ENCODE results near the gene PCDH17.

Gene PCDH17

DNA sequence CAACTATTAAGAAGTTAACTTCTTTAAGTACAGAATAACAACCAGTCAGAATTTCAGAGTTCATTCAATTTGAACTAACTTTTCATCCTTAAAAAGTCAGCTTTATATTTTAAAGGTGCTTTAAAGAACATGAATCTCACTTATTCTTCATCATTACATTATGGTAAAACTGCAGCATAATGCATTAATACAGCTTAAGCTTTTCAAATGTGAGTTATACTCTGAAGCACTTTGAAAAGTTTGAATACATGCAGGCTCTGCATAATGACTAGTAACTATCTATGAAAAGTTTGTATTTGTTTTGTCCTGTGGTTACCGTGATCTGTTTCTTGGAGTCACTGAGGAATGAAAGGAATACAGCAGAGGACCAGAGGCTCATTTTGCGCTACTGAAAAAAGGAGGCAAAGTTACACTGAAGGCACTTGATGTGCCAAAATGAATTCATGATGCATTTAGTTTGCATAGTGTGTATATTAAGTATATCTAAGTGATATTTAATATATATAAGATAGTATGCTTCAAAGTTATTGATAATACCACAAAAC, 4.1 kb downstream of the PCDH17 start:
- DNase-seq: no peak

DNA sequence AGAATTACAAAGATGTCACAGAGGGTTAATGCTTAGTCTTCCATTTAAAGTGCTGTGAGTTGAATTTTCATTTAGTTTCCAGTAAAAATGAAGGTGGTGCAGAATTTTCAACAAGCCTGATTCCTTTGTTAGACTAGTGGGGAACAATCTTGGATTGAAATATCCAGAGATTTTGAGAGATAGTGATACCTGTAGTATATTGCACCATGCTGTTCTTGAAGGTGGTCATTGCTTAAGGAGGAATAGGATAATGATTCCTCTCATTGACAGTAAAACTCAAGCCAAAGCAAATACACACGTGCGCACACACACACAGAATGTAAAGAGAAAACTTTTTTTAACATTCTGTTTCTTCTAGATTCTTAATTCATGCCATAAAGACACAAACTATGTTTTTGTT, 5.3 kb downstream of the PCDH17 start:
- DNase-seq: no peak

DNA sequence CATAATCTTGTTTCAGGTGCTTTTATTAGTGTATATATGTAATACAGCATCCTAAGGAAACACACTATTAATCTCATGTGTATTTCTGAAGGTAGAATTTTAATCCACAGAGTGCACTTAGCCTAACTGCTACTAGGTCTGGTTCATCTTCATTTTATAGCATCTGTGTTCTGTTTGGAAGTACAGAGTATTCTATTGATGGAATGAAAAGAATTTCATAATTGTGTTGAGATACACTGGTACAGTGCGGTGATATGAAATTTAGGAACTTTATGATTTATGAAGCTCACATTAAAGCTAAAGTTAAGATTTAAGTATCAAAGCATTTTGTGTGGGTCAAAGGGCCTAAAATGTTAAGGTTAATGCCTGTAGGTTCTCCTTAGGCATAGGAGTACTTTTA, 6.0 kb downstream of the PCDH17 start:
- DNase-seq: no peak

DNA sequence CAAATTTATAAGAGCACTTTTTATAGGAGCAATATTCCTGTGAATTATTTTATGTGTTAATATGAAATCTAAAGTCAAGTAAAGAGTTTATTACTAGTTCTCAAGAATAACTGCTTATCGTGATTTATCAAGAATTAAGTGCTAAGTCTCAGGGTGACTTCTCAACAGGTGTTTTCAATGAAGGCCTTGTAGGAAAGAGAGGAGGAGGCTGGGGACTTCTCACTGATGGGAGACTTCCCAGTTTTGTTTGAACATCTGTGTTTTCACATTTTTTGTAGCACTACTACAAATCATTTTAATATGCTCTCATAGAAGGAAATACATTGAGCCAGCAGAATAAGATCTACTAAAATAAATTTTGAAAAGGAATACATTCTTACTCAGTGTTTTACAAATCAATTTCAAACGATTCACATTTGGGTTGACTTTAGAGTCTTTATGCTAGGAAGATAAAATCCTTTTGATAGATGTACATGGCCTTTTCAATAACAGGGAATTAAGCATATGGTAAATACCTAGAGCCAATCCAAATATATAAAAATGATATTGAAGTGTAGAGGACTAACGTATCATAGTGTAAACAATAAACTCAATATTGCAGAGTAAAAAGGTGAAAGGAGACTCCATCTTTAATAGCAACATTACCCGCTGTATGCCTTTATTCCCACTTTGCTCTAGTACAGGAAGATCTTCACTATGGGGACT, 6.8 kb downstream of the PCDH17 start:
- DNase-seq: no peak

DNA sequence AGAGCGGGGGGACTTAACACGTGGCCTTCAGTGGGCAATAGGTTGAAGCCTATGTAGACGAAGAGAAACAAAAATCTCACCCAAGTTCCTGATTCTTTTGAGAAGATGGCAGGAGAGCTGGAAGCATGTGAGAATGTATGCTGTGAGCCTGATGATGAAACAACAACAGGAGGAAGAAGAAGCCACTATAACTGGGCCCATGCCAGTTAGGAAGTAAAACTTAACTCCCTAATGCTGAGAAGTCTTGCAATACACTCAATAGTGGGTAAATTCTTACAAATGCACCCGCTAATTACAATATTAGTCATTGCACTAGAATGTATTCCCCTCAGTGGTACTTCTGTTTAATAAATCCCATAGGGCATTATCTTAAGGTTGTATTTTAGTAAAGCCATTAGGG, 9.1 kb downstream of the PCDH17 start:
- no peak for DNase-seq

DNA sequence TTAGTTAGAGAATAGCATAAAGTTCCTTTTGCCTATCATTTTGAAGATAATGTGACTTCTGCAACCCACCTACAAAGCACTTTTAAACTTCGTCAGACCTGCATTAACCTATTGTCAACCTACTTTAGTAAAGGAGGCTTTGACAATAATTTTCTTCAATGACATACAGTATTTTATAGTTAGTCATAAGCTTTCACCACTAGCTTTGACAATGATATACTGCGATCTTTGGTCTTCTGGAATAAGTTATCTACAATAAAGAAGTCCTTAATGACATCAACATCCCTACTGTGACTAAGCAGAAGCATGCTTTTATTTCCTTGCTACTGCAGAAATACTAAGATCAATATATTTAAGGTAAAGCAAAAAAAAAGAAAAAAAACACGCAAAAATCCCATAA, 9.5 kb downstream of the PCDH17 start:
- DNase-seq: no peak

DNA sequence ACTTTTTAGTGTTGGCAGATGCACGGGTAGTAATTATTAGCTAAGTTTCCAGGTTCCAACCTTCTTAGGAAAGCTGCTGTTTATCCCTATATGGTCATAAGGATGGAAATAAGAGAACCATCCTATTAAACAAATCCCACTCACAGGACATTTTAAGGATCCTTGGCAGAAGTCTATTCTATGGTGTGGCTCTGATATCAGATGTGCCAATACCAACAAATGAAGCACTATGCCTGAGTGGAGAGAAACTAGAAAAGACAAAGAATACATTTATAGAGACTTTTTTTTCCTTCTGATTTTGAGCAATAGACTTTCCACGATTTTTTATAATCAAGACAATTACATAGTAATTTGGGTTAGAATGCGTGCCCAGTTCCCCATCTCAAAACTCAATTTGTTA, 12.6 kb downstream of the PCDH17 start:
- no peak for DNase-seq

DNA sequence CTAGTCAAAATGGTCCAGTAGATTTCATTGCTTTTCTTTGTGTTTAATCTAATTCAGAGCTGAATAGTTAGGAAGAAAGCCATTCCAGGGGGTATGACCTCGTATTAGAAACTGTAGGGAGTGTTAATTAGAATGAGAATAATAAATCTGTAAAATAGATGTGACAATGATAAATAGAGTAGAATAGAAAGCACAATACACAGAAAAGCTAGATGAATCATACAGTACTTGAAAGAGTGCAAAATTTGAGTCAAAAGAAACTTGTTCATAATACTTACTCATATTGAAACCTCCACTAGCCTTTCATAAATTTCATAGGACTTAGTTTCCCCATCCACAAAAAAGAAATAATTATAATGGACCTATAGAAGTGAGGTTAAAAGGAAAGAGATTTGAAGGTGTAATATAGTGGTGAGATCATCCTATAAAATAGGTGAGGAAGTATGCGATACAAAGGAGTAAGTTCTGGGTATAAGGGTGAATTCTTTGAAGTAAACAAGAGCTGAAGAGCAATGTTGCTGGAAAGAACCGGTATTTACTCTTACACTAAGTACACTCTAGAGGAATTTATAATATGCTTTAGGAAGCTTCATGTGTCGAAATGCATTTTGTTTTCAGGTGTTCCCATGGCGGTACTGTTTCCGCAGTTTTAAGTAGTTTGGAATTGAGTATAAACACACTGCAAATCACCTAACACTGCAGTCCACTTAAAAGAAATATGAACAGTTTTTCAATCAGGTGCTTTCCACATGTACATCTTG, 21.9 kb downstream of the PCDH17 start:
- no peak for DNase-seq

DNA sequence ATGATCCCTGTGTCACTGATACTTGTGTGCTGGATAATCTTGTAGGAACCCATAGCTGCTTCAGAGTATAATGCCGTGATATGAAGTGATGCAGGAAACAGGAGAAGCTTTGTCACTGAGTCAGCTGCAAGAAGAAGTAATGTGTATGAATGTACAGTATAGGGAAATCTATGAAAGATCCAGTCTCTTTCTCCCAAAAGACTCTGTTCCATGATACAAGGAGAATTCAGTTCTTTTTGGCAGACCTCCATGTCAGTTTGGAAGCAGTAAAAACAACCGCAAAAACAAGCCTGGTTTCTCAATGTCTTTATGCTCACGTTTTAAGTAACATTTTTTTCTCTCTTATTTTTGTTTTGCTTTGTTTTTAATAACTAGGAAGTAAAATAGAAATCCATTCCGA, 33.9 kb downstream of the PCDH17 start:
- DNase-seq: no peak

DNA sequence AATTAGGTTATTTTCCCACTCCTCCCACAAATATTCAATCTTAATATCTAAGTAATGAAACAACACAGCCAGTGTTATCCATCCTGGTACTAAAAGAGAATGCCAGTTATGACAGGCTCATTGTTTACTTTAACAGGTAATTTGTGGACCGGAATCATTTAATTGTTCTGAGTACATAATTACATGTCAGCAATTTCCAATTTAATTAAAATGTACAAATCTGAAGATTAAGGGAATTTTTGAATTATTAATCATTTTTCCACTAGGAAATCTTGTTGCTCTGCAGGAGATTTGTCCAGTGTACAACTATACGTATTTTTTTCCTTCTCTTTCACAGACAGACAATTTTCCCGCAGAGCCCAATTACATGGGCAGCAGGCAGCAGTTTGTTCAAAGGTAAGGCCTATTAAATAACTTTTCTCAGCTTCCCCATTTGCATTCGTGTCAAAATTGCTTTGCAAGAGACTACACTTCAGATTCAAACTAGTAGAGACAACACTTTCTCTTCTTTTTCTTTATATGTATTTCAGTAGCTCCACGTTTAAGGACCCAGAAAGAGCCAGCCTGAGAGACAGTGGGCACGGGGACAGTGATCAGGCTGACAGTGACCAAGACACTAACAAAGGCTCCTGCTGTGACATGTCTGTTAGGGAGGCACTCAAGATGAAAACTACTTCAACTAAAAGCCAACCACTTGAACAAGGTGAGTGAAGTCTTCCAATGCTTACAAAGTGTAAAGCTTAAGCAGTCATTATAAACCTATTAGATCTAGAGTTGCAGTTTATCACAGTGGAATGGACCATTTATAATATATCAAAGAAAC, 34.8 kb downstream of the PCDH17 start:
- no peak for DNase-seq

DNA sequence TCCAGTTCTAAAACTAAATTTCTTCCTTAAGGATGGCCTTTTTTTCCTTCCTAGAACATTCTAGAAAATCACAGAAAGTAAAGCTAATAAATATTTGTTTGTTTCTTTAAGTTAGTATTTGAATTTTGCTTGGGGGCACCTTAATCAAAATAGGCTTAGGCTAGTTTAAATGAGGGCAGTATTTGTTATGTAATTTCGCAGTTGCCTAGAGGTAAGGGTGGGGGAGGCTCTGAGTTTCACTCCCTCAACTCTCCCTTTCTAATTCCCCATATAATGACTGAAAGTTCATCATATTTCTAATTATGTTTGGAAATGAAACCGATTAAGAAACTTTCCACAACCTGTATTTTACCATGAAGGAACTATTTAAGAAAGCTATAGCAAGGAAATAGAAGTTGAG, 40.6 kb downstream of the PCDH17 start:
- DNase-seq: no peak

DNA sequence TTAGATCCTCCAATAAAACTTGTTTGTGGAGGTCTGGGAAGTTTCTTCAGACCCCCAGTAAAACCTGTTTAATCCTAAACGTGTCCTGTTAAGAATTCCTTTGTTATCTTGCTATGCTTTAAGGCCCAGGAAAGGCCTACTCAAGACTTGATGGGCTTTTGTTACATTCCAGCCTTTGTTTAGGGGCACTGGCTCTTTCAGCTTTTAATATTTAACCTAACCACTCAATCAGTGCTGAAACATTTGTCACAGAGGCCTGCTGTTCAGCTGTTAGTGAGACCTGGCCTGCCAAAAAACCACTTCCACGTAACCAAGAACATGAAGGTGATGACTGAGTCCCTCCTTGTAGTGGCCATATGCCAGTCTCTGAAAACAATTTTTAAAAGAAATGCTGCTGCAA, 41.7 kb downstream of the PCDH17 start:
- no peak for DNase-seq

DNA sequence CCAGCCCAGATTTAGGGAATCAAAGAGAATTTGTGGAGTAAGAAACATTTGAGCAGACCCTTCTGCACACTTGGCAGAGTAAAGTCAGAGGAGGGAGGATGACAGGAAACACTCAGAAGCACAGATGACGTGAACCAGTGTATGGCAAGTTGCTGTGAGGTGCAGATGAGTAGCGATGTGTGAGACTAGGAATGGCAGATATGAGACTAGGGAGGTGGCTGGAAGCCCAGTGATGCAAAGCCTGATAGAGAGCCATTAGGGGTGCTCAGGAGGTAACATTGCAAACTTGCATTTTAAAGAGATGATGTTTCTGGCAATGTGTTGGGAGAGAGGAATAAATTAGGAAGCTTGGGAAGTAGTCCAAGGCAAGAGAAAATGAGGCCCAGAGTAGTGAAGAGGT, 44.0 kb downstream of the PCDH17 start:
- no peak for DNase-seq

DNA sequence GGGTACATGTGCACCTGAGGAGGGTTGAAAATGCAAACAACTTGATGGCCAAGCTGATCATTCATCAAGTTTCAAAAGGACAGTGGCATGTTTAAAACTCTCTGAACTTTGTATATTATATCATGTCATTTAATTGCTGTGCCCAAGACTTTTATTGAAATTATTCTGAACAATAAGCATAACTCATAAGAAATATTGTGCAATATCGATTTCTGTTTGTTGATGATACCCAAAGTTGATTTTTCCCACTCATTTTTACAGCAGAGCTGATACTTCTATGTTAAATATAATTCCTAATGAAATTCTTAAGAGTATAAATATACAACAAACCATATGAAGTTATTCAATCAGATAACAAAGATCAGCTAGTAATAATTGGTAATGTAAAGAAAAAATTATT, 49.1 kb downstream of the PCDH17 start:
- no peak for DNase-seq

DNA sequence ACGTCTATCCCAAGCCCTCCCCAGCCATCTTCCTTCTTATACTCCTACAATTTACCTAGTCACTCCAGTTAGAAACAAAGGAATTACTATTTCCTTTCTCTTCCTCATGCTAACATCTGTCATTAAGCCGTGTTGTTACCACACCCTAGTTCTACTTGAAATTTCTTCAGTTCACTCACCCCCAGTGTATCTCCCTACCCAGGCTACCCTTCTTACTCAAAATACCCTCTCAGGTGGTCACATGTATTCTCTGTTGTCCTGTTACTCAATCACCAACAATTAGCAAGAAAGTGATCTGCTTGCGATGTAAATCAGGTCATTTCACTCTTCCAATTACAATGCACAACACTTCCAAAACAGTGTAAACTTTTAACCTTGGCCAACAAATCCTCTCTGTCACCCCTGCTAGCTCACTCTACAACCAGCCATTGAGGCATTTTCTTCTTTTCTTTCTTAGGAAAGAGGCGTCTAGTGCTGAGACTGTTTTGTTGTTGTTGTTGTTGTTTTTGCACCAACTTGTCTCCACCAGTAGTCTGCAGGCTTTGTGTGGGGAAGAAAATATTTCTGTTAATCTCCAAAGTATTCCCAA, 50.7 kb downstream of the PCDH17 start:
- DNase-seq: no peak

DNA sequence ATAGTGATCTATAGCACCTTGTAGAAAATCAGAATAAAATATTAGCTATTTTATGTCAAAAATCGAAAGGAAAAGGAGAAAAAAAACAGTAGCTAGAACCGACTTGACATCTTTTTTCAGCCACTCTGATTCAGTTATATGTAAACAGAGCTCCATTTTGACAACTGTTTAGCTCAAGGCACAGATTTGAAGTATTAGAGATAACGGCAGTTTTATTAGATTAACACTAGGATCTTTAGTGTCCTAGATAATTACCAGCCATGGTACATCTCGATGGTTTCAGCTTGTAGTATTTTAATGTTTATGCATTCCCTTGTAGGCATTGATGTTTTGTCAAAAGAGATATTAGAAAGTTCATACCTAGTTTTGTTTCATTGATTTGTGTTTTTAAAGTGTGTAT, 67.3 kb downstream of the PCDH17 start:
- no peak for DNase-seq

DNA sequence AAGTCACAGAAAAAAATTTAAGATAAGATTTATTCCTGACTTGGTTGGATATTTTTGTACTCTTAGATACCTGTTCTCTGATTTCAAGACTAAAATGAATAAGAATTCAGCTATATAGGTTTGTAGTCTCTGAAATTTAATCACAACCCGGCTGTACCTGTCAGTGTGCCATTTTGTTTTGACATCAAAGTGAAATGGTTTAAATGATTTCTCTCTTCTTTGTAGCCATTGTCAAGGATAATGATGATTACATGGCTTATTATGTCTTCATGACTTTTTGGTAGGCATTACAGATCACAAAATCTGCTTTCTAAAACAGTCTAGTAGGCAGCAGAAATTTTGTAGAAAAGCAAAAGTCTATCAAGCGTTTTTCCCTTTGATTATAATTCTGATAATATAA, 72.5 kb downstream of the PCDH17 start:
- no peak for DNase-seq

DNA sequence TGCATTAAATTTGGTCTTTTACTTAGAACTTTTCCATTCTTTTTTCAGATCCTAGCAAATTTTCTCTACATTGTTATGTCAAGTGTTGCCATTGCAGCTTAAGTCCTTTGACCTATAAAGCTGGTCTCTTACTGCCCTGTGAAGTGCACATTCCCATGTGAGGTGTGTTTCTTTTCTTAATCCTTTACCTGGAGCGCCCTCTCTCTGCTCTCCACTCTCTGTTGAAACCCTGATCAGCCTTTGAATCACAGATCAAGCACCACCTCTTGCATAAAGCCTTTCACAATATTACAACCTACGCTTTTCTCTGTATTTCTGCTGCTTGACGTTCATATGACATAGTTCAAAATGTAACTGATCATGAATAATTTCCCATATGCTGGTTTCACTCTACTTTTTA, 84.8 kb downstream of the PCDH17 start:
- DNase-seq: no peak

DNA sequence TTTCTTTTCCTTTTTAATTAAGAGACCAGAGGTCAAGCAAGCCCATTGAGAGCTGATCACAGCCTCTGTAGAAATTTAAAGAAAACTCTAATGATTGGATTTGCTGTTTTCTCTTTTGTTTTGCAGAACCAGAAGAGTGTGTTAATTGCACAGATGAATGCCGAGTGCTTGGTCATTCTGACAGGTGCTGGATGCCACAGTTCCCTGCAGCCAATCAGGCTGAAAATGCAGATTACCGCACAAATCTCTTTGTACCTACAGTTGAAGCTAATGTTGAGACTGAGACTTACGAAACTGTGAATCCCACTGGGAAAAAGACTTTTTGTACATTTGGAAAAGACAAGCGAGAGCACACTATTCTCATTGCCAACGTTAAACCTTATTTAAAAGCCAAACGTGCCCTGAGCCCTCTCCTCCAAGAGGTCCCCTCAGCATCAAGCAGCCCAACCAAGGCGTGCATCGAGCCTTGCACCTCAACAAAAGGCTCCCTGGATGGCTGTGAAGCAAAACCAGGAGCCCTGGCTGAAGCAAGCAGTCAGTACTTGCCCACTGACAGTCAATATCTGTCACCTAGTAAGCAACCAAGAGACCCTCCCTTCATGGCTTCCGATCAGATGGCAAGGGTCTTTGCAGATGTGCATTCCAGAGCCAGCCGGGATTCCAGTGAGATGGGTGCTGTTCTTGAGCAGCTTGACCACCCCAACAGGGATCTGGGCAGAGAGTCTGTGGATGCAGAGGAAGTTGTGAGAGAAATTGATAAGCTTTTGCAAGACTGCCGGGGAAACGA, 93.1 kb downstream of the PCDH17 start:
- no peak for DNase-seq

DNA sequence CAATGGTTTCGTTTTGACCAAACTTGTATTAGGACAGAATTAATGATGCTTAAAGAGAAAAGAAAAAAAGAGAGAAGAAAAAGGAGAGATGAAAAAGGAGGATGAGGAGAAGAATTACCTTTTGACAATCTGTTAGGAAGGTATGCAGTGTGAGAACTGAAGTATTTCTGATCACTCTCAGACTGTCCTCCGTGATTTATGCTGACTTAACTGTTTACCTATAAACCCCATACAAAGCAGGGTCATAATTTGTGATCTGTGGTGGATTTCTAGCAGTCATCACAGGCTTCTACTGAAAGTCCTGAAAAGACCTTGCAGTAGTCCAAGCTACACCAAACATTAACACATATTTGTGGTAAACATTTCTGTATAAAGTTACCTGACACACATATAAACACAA, 93.9 kb downstream of the PCDH17 start:
- no peak for DNase-seq

DNA sequence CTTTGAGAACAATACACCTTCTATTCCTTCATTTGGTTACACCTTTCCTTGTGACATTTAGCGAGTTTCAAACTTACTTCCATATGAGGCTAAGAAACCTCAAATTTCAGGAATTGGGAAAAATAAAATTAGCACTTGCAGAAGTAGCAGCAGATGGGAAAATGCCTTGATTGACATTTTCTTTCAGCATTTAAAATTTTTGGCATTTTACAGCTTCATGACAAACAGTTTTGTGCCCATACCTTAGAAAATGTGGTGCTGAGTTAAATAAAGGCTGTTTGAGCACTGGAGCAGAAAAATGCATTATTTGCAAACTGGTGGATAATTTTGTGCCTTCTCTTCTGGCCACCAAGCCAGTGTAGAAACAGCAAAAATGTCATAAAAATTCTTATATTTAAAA, 95.4 kb downstream of the PCDH17 start:
- DNase-seq: no peak

DNA sequence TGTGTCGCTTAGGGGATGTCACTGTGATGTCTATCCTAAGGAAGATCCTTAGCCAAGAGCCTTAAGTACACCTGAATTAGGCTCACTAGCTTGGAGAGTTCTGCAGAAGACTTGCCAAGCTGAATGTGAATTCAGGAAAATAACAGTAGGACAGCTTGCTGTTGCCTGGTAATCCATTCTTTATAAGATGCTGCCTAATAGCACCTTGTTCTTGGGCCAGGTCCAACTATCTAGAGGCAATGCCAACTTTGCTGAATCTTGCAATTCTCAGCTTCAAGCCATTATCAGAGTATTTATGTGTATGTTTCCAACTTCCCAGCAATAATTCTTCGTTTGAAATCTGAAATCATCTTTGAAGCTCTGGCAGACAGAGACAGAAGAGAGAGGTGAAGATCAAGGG, 102.8 kb downstream of the PCDH17 start:
- DNase-seq: no peak

Data from activated effector memory CD4-positive, alpha-beta T cell treated with anti-CD3 and anti-CD28 coated beads, Interleukin-2, amount 50 U/mL, for 16 hours (primary cell).